Lower lobe of right lung (tissue), 2 donors: ENCODE data around the gene HAO1. TPM values are rescaled to one million over a fixed set of nuclear protein-coding genes. Genes with fewer than 3 reads are reported as not detected.
"Not testable (repeated sequence)": the region's sequence is repeated elsewhere in the genome, so short reads cannot be mapped to it uniquely, and the experiment has no call there.

Source experiments
- ATAC-seq, 2 donors: fragments of 200-7000 bp; cut with Tn5 transposase; one replicate each; pipeline ENCODE4 v1.9.1; 2020 to 2022; ENCODE audit warnings: mild to moderate bottlenecking in 2 of 2, moderate library complexity in 2 of 2
- DNase-seq: peaks from one replicate; pipeline ENCODE4 v3.0.0-alpha.2; 2020
- H3K27ac ChIP-seq: fragments of 200-600 bp; one replicate; pipeline ENCODE4 v1.8.0; 2022
- H3K27me3 ChIP-seq: fragments of 200-600 bp; one replicate; pipeline ENCODE4 v1.8.0; 2022; ENCODE audit warnings: low read depth
- H3K36me3 ChIP-seq: fragments of 200-600 bp; one replicate; pipeline ENCODE4 v1.8.0; 2022; ENCODE audit warnings: mild to moderate bottlenecking
- H3K4me1 ChIP-seq: fragments of 200-600 bp; one replicate; pipeline ENCODE4 v1.8.0; 2022
- H3K4me3 ChIP-seq: fragments of 200-600 bp; one replicate; pipeline ENCODE4 v1.8.0; 2022; ENCODE audit warnings: mild to moderate bottlenecking
- H3K9me3 ChIP-seq: fragments of 200-600 bp; one replicate; pipeline ENCODE4 v1.8.0; 2022
- intact Hi-C: fragments of 100-400 bp; cut with DNase I; formaldehyde crosslinking; loops from one replicate; pipeline ENCODE4 v1.11.0; 2022
- total RNA-seq: library from RNA; stranded (reverse); fragmentation: NEBNext Ultra II Directional; extraction: Animal tissue kit (Norgen Biotek cat#: 25700); gene quantifications from one replicate; pipeline ENCODE4 v1.2.1, GENCODE V29; 2021
- TF ChIP-seq, protein P1 (sequence below): fragments of 200-600 bp; IDR thresholded peaks from one replicate; pipeline ENCODE4 v1.8.0; 2022; ENCODE audit warnings: antibody characterized with exemption, mild to moderate bottlenecking
- donor health status: DM: no; HTN: yes; CAD: no; lungs with severe emphysema.

The HAO1 gene
- total RNA-seq, 1 donor from 2014 or later = not detected

DNA sequence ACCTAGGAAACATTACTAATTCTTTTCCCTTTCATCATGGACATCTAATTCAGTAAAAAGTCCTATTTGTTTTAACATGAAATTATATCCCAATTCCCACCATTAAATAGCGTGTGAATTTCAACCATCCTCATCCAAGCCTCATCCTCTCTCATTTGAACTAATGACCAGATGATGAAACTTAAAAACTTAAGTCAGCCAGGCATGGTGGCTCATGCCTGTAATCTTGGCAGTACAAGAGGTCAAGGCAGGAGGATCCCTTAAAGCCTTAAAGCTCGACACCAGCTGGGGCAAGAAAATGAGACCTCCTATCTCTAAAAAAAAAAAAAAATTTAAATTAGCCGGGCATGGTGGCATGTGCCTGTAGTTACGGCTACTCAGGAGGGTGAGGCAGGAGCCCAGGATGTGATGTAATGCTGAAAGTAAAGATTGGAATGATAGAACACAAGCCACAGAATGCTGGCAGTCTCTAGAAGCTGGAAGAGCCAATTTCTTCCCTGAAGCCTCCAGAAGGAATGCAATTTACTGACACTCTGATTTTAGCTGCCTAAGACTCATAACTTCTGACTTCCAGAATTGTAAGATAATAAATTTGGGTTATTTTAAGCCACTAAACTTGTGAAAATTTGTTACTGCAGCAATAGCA is 27.1 kb upstream of the HAO1 start:
- no peak for ATAC-seq
- Histone ChIP-seq H3K27me3 (no peaks in the 10 kb centered on the region), H3K4me3 (no peak overlapping the region), H3K4me1 (no peaks in the 10 kb centered on the region), H3K9me3 (no peaks in the 10 kb centered on the region), H3K27ac (no peak overlapping the region), H3K36me3 (no peaks in the 10 kb centered on the region)
- TF ChIP-seq, protein P1, sequence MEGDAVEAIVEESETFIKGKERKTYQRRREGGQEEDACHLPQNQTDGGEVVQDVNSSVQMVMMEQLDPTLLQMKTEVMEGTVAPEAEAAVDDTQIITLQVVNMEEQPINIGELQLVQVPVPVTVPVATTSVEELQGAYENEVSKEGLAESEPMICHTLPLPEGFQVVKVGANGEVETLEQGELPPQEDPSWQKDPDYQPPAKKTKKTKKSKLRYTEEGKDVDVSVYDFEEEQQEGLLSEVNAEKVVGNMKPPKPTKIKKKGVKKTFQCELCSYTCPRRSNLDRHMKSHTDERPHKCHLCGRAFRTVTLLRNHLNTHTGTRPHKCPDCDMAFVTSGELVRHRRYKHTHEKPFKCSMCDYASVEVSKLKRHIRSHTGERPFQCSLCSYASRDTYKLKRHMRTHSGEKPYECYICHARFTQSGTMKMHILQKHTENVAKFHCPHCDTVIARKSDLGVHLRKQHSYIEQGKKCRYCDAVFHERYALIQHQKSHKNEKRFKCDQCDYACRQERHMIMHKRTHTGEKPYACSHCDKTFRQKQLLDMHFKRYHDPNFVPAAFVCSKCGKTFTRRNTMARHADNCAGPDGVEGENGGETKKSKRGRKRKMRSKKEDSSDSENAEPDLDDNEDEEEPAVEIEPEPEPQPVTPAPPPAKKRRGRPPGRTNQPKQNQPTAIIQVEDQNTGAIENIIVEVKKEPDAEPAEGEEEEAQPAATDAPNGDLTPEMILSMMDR = no peak
- DNase-seq = no peak
- intact Hi-C loops = no loop called here

DNA sequence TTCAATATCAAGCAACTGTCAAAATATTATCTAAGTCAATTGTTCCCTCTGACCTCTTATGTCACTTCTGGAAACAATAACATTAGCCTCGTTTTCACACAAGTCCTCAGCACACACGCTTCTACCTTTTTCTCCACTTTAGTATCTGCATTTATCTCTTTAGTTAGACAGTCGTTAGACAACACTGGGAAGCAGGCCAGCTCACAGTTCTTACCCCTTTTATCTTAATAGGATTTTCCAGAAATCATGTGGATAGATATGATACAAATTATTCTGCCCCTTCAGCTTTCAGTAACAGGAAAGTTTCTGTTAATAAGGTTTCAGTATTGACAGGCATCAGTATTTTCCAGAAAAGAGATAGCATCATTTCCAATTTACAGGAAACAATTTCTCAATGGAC is 25.9 kb upstream of the HAO1 start:
- H3K4me1 ChIP-seq = no peaks in the 10 kb centered on the region
- no peaks in the 10 kb centered on the region for H3K27me3 ChIP-seq
- TF ChIP-seq, protein P1 = no peak
- no peaks in the 10 kb centered on the region for H3K36me3 ChIP-seq
- H3K27ac ChIP-seq = no peak overlapping the region
- intact Hi-C loops = no loop called here
- DNase-seq = no peak
- H3K4me3 ChIP-seq = no peak overlapping the region
- ATAC-seq = no peak
- no peaks in the 10 kb centered on the region for H3K9me3 ChIP-seq

DNA sequence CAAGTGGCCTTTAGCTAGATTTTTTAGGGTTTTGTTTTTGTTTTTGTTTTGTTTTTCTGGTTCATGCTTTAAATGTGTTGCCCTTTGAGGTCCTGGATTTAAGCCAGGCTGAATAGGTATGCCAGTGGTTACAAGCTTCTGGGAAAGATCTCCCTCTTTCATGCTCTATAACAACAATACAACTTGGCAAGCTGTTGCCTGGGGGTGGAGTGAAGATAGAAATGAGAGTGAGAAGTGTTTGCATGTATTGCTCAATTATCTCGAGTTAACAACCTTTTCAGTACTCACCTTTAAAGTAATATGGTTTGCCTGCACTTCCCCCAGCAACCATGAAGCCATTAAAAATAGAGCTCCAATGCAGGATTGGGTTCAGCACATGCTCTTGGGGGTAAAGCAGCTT is 19.2 kb upstream of the HAO1 start:
- Histone ChIP-seq H3K4me1 (no peaks in the 10 kb centered on the region), H3K9me3 (no peaks in the 10 kb centered on the region), H3K27me3 (no peaks in the 10 kb centered on the region), H3K4me3 (no peak overlapping the region), H3K27ac (no peak overlapping the region), H3K36me3 (no peaks in the 10 kb centered on the region)
- no peak for DNase-seq
- TF ChIP-seq, protein P1 = no peak
- ATAC-seq = peak; percentile 31 to 51
- intact Hi-C loops = no loop called here

DNA sequence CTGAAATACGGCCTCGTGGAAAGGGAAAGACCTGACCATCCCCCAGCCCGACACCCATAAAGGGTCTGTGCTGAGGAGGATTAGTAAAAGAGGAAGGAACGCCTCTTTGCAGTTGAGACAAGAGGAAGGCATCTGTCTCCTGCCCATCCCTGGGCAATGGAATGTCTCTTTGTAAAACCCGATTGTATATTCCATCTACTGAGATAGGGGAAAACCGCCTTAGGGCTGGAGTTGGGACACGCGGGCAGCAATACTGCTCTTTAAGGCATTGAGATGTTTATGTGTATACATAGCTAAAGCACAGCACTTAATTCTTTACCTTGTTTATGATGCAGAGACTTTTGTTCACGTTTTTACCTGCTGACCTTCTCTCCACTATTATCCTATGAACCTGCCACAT is 16.3 kb upstream of the HAO1 start:
- H3K4me1 ChIP-seq, H3K36me3 ChIP-seq, H3K9me3 ChIP-seq, DNase-seq, intact Hi-C loops, ATAC-seq, H3K4me3 ChIP-seq, H3K27me3 ChIP-seq, H3K27ac ChIP-seq: not testable (repeated sequence)

DNA sequence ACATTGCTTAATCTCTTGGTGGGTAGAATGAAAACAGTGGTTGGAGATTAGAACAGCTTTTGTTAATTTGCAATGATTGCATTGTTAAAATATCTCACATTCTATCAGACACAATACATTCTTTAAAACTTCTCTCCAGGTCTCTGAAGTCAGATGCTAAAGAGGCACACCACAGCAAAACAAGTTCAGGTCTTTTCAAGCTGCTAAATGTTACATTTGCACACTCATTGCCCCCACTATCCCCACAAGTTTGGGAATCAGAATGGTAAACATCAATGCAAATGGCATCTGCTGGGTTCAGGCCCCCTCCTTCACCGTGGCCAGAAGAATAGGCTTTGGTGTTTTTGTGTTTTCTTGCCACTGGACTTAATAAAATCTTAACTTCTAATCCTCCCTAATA is 10.1 kb upstream of the HAO1 start:
- DNase-seq (no peak), ATAC-seq (no peak)
- H3K9me3 ChIP-seq = peaks cover 16% of the 10 kb centered on the region
- intact Hi-C loops = no loop called here
- H3K4me1 ChIP-seq = no peaks in the 10 kb centered on the region
- H3K36me3 ChIP-seq = no peaks in the 10 kb centered on the region
- no peaks in the 10 kb centered on the region for H3K27me3 ChIP-seq
- H3K4me3 ChIP-seq = no peak overlapping the region
- TF ChIP-seq, protein P1 = no peak
- H3K27ac ChIP-seq = no peak overlapping the region

DNA sequence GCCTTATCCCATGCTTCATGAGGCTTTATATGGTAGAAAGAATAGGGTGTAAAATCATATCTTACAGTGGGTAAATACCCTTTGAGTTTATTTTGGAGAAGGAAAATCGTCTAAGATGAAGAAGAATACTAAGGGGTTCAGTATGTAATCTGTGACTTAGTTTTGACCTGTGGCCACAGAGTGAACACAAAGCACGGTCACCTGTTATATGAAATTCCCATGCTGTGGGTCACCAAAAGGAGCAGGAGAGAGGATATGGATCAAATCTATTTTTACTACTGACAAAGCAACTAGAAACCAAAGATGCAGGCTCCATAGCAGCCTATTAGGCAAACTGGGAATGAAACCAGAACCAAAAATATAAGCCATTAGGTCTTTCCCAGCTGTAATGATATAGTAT is 3.6 kb upstream of the HAO1 start:
- ATAC-seq (no peak), DNase-seq (no peak)
- Histone ChIP-seq H3K27me3 (no peaks in the 10 kb centered on the region), H3K36me3 (no peaks in the 10 kb centered on the region), H3K4me3 (no peak overlapping the region), H3K9me3 (peaks cover 10% of the 10 kb centered on the region), H3K27ac (no peak overlapping the region), H3K4me1 (no peaks in the 10 kb centered on the region)
- TF ChIP-seq, protein P1 = no peak
- intact Hi-C loops = no loop called here
